ENCODE data around the gene TTC33. TPM values are rescaled to one million over a fixed set of nuclear protein-coding genes. Genes with fewer than 3 reads are reported as not detected.

TTC33 gene
- total and polyA plus RNA-seq, 2 of the 13 experiments (the other 11 are each of a cell fraction or from before 2014, with no cell fraction given), result 4.5 to 20.0 TPM

GRCh38 chr5:40615586-40616170 lies 140.1 kb downstream of the TTC33 start:
- Histone ChIP-seq H3K36me3 (replicated peaks in 1 of 2; ENCODE audit: control insufficient read depth in 1 of 2, insufficient read depth in 2 of 2, low read length in 2 of 2) (no peaks in the 10 kb centered on the region), H3K79me2 (ENCODE audit: insufficient read depth, low read length) (no peaks in the 10 kb centered on the region), H3K9ac (ENCODE audit: insufficient read depth, low read depth, low read length) (no peak overlapping the region), H2AFZ (ENCODE audit: low read length) (no peak overlapping the region), H3K4me1 (ENCODE audit: insufficient read depth, low read length) (no peaks in the 10 kb centered on the region), H3K9me3 (ENCODE audit: low read length) (no peaks in the 10 kb centered on the region), H3K4me2 (ENCODE audit: low read depth, low read length) (no peak overlapping the region), H3K4me3 (replicated peaks in 1 of 3; ENCODE audit: insufficient read depth in 1 of 3, low read depth in 2 of 3, low read length in 3 of 3) (no peak overlapping the region), H3K27me3 (ENCODE audit: control insufficient read depth in 1 of 2, insufficient read depth in 2 of 2, low read length in 2 of 2) (no peaks in the 10 kb centered on the region), H3K27ac (ENCODE audit: extremely low read length, insufficient read depth, low read length) (no peak overlapping the region), H4K20me1 (ENCODE audit: insufficient read depth, low read length) (no peaks in the 10 kb centered on the region)
- TF ChIP-seq ZNF615 (CRISPR knock-in tag; IDR thresholded peaks at IDR 0.05; ENCODE audit: borderline replicate concordance), result no peak
- TF ChIP-seq SNRNP70 (IDR thresholded peaks at IDR 0.05; ENCODE audit: low read depth, low read length), result no peak
- TF ChIP-seq SMC3 (IDR thresholded peaks at IDR 0.05; ENCODE audit: low read length), result no peak
- no peak for TF ChIP-seq ZNF121 (CRISPR knock-in tag; IDR thresholded peaks at IDR 0.05)
- TF ChIP-seq ZNF44 (CRISPR knock-in tag; IDR thresholded peaks at IDR 0.05), result no peak
- TF ChIP-seq NR2F6 (IDR thresholded peaks at IDR 0.05), result no peak
- no peak for TF ChIP-seq NR2F6 (CRISPR knock-in tag; IDR thresholded peaks at IDR 0.05)
- no peak for TF ChIP-seq TSC22D2 (CRISPR knock-in tag; IDR thresholded peaks at IDR 0.05; ENCODE audit: borderline replicate concordance)
- TF ChIP-seq ZNF720 (CRISPR knock-in tag; IDR thresholded peaks at IDR 0.05), result no peak
- TF ChIP-seq FOXP1 (IDR thresholded peaks at IDR 0.05), result no peak
- TF ChIP-seq FOXP1 (CRISPR knock-in tag; IDR thresholded peaks at IDR 0.05), result no peak
- no peak for TF ChIP-seq CSRNP1 (CRISPR knock-in tag; IDR thresholded peaks at IDR 0.05)
- no peak for TF ChIP-seq ZNF343 (CRISPR knock-in tag; IDR thresholded peaks at IDR 0.05)
- no peak for TF ChIP-seq PHB2 (IDR thresholded peaks at IDR 0.05; ENCODE audit: partially characterized antibody)
- no peak for TF ChIP-seq NR2F1 (CRISPR knock-in tag; IDR thresholded peaks at IDR 0.05)
- TF ChIP-seq ZNF563 (CRISPR knock-in tag; IDR thresholded peaks at IDR 0.05), result no peak
- TF ChIP-seq SALL2 (CRISPR knock-in tag; IDR thresholded peaks at IDR 0.05), result no peak
- TF ChIP-seq ZNF460 (CRISPR knock-in tag; IDR thresholded peaks at IDR 0.05; ENCODE audit: borderline replicate concordance), result no peak
- BruUV-seq (replicated peaks), result no TSS peak
- 14% methylated on average over 4 of the region's 4 CpGs for WGBS (ENCODE audit: low lambda C conversion rate)
- ATAC-seq (no peak), DNase-seq (ENCODE audit: low spot score) (no peak), FAIRE-seq (no peak)
- in situ Hi-C loops (cut with HindIII; ENCODE audit: extremely low pct_ligation_motif_present, low pct_unique_long_range_greater_than_20kb), result no loop called here
- CTCF ChIA-PET (ENCODE audit: low intra/inter-chr PET ratio, low total read pairs), result no interaction called here
- POLR2A ChIA-PET, result no interaction called here
- intact Hi-C loops (cut with micrococcal nuclease; ENCODE audit: unreplicated experiment), result no loop called here
